ENCODE results near the gene NEURL1. TPM values are rescaled to one million over a fixed set of nuclear protein-coding genes. Genes with fewer than 3 reads are reported as not detected.

Gene NEURL1
- total RNA-seq, 1 donor from 2014 or later: 0.54 TPM

- Mint-ChIP-seq H3K4me3 (no peak overlapping the region), H3K4me1 (peaks cover 26% of the 10 kb centered on the region), H3K9me3 (no peaks in the 10 kb centered on the region), H3K27ac (no peak overlapping the region), H3K27me3 (ENCODE audit: low read depth) (peaks cover 69% of the 10 kb centered on the region), H3K36me3 (no peaks in the 10 kb centered on the region)
- DNase-seq (ENCODE audit: low spot score in 2 of 2, unreplicated experiment in 2 of 2): no peak
- no peak for TF ChIP-seq CTCF (IDR thresholded peaks at IDR 0.05; ENCODE audit: unreplicated experiment)
Measured at GRCh38 chr10:103504181-103504783, 10.8 kb downstream of the NEURL1 start.

GRCh38 chr10:103506061-103506460 is 12.6 kb downstream of the NEURL1 start:
- Mint-ChIP-seq H3K4me1 (peaks cover 26% of the 10 kb centered on the region), H3K4me3 (no peak overlapping the region), H3K36me3 (no peaks in the 10 kb centered on the region), H3K27me3 (ENCODE audit: low read depth) (peaks cover 69% of the 10 kb centered on the region), H3K27ac (no peak overlapping the region), H3K9me3 (no peaks in the 10 kb centered on the region)
- TF ChIP-seq CTCF (IDR thresholded peaks at IDR 0.05; ENCODE audit: unreplicated experiment): no peak
- DNase-seq (ENCODE audit: low spot score in 2 of 2, unreplicated experiment in 2 of 2): no peak

- Mint-ChIP-seq H3K4me3 (no peak overlapping the region), H3K36me3 (no peaks in the 10 kb centered on the region), H3K27me3 (ENCODE audit: low read depth) (peaks cover 67% of the 10 kb centered on the region), H3K4me1 (peaks cover 32% of the 10 kb centered on the region), H3K27ac (peak overlapping the region; percentile 43), H3K9me3 (no peaks in the 10 kb centered on the region)
- peak; percentile 43 to 61 for DNase-seq (ENCODE audit: low spot score in 2 of 2, unreplicated experiment in 2 of 2)
- no peak for TF ChIP-seq CTCF (IDR thresholded peaks at IDR 0.05; ENCODE audit: unreplicated experiment)
Measured at GRCh38 chr10:103507235-103508191, 14.0 kb downstream of the NEURL1 start.

- no peak for TF ChIP-seq CTCF (IDR thresholded peaks at IDR 0.05; ENCODE audit: unreplicated experiment)
- Mint-ChIP-seq H3K4me1 (peaks cover 34% of the 10 kb centered on the region), H3K9me3 (no peaks in the 10 kb centered on the region), H3K27me3 (ENCODE audit: low read depth) (peaks cover 49% of the 10 kb centered on the region), H3K36me3 (no peaks in the 10 kb centered on the region), H3K4me3 (no peak overlapping the region), H3K27ac (no peak overlapping the region)
- no peak for DNase-seq (ENCODE audit: low spot score in 2 of 2, unreplicated experiment in 2 of 2)
Measured at GRCh38 chr10:103510046-103510685, 16.7 kb downstream of the NEURL1 start.

- DNase-seq (ENCODE audit: low spot score in 2 of 2, unreplicated experiment in 2 of 2): peak in 1 of 2 experiments; percentile 13
- no peak for TF ChIP-seq CTCF (IDR thresholded peaks at IDR 0.05; ENCODE audit: unreplicated experiment)
- Mint-ChIP-seq H3K36me3 (no peaks in the 10 kb centered on the region), H3K4me1 (peaks cover 34% of the 10 kb centered on the region), H3K4me3 (no peak overlapping the region), H3K9me3 (no peaks in the 10 kb centered on the region), H3K27ac (no peak overlapping the region), H3K27me3 (ENCODE audit: low read depth) (peaks cover 44% of the 10 kb centered on the region)
Measured at GRCh38 chr10:103510791-103511752, 17.6 kb downstream of the NEURL1 start.

Data from mesothelial cell of epicardium (in vitro differentiated cells).